ENCODE measurements around the gene RRP1.
"Not testable (repeated sequence)": the region's sequence is repeated elsewhere in the genome, so short reads cannot be mapped to it uniquely, and the experiment has no call there.

The RRP1 gene

DNA sequence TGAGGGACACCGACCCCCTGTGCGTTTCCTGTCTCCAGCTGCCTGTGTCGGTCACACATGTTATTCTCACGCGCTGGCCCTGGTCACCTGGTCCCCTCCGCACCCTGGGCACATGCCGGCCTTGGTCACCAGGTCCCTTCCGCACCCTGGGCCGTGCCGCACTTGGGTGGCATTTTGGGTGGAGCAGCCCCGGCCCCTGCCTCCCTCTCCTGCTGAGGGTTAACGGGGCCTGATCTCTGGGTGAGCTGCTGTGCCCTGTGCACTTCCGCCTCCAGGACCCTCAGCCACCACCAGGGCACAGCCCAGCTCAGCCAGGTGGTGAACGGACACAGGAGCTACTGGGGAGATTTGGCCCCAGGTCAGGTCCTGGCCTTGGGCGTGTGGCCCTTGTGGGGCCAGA is 26.6 kb downstream of the RRP1 start:
- no peak for DNase-seq (ENCODE audit: low read depth in 2 of 2)

DNA sequence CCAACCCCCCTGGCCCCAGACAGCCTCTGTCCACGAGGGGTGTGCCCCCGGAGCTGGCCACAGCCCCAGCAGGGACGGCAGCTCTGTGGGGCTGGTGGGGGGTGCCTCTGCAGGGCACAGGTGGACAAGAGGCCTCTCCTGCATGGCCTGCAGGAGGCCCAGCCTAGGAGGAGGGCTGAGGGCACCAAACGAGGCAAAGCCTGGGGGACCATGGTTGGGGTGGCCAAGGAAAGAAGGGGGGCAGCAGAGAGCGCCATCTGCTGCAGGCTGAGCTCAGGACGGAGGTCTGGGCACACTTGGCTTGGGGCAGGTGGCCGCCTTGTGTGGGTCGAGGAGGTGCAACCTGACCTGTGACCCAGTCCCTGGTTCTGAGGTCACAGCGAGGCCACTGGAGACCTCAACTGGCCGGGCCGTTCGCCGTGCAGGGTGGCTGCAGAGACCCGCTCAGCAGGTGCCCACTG is 27.3 kb downstream of the RRP1 start:
- no peak for DNase-seq (ENCODE audit: low read depth in 2 of 2)

DNA sequence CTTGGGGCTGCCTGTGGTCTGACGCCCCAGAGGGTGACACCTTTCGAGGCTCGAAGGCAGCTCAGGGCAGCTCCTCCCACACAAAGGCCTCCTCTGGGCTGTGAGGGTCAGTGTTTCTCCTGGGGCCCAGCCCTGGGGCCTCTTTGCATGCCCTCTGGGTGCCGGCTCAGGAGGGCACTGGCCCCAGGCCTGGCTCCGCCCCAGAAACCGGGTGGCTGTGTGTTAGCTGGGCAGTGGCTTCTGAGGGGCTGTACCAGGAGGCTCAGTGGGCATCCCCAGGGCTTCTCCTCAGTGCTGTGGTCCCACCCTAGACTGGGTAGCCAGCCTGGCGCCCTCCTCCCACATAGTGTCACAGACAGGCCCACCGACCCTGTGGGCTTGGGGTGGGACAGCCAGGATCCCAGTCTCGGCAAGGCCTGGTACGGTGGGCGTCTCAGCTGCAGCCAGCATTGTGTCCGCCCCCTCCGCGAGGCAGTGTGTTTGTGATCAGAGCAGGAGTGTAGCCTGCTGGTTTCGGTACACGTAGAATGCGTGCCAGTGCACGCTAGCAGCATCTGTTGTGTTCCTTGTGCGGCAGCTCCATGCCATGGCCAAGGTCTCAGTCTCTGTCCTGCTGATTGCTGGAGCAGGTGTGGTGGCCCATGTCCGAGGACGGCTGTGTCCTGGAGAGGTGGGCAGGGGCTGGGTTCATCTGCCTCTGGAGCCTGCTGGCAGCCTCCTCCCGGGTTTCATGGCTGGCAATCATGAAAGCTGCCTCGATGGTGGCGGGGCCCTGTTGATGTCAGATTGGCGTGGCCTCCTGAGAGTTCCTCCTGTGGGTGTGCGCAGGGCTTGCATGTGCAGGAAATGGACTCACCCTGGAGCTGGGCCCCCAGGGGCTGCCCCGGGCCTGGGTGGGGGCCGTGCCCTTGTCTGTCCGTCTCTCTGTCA is 28.0 kb downstream of the RRP1 start:
- no peak for DNase-seq (ENCODE audit: low read depth in 2 of 2)

DNA sequence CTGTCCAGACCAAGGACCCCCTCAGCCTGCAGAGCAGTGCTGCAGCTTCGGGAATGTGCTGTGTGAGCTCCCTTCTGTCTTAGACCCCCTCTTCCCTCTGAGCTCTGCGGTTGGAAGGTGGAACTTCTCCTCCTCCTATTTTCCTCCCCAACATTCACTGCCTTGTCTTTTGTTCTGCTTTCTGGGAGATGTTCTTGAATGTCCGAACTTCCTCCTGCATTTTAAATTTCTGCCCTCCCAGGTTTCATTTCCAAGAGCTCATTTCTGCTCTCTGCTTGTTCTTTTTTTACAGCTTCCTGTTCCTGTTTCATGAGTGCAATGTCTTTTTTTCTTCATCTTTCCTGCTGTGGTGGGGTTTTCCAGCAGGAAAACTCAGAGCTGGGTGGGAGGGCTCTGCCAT is 29.3 kb downstream of the RRP1 start:
- no peak for DNase-seq (ENCODE audit: low read depth in 2 of 2)

- no peak for DNase-seq (ENCODE audit: low read depth in 2 of 2)
Observed at GRCh38 chr21:43819511-43820405, 30.4 kb downstream of the RRP1 start.

DNA sequence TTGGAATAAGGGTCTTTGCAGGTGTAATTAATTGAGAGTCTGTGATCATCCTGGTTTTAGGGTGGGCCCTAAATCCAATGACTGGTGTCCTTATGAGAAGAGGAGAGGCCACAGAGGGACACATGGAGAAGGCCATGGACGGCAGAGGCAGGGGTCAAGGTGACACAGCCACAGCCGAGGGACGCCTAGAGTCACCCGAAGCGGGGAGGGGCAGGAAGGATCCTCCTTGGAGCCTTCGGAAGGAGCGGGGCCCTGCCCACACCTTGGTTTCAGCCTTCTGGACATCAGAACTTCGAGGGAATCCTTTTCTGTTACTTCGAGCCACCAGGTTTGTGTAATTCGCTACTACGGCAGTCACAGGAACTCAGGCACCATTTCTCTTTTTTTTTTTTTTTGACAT is 31.1 kb downstream of the RRP1 start:
- DNase-seq (ENCODE audit: low read depth in 2 of 2), result no peak

DNA sequence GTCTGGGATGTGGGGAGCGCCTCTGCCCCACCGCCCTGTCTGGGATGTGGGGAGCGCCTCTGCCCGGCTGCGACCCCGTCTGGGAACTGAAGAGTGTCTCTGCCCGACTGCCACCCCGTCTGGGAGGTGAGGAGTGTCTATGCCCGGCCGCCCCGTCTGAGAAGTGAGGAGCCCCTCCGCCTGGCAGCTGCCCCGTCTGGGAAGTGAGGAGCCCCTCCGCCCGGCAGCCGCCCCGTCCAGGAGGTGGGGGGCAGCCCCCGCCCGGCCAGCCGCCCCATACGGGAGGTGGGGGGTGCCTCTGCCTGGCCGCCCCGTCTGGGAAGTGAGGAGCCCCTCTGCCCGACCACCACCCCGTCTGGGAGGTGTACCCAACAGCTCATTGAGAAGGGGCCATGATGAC is 32.8 kb downstream of the RRP1 start:
- not testable (repeated sequence) for DNase-seq (ENCODE audit: low read depth in 2 of 2)

DNA sequence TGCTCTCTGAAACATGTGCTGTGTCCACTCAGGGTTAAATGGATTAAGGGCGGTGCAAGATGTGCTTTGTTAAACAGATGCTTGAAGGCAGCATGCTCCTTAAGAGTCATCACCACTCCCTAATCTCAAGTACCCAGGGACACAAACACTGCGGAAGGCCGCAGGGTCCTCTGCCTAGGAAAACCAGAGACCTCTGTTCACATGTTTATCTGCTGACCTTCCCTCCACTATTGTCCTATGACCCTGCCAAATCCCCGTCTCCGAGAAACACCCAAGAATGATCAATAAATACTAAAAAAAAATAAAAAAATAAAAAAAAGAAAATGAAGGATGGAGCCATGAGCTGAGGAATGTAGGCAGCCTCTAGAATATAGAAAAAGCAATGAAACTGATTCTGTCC is 33.4 kb downstream of the RRP1 start:
- DNase-seq (ENCODE audit: low read depth in 2 of 2), result not testable (repeated sequence)

DNA sequence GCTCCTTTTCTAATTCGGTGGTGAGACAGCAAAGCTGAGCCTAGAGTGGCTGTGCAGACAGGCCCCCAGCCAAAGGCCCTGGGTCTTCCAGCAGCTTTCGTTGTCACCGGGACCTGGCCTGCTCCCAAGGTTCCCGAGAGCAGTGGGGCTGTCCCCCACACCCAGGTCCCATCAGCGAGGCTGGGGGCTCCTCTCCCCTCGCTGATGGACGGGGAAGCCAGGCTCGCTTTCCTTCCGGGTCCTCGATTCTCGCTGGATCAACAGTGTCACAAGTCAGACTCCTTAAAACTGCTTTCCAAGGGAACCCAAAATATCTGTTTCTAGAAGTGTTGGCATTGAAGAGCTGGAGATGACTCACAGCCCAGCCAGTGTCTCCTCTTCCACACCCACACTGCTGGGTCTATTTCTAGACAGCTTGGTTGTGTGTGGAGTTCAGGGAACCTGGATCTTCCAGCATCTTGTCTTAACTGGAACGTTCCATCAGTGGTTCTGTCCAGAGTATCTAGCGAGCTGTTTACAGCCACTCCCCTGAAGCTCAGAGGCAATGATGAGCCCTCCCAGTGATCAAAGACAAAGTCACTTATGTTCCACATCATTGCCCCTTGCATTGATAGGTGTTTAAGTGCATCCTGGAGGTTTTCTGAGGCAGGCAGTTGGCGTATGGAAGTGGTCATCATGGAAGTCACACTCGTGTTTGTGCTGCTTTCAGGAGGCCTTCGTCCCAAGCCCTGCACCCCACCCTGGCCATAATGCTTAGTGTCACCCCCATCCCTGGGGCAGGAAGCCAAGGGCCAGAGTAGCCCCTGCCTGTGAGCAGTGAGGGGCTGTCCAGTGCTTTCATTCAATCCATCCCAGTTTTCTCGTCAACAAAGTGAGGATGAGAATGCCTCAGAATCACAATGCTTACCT is 35.2 kb downstream of the RRP1 start:
- no peak for DNase-seq (ENCODE audit: low read depth in 2 of 2)

DNA sequence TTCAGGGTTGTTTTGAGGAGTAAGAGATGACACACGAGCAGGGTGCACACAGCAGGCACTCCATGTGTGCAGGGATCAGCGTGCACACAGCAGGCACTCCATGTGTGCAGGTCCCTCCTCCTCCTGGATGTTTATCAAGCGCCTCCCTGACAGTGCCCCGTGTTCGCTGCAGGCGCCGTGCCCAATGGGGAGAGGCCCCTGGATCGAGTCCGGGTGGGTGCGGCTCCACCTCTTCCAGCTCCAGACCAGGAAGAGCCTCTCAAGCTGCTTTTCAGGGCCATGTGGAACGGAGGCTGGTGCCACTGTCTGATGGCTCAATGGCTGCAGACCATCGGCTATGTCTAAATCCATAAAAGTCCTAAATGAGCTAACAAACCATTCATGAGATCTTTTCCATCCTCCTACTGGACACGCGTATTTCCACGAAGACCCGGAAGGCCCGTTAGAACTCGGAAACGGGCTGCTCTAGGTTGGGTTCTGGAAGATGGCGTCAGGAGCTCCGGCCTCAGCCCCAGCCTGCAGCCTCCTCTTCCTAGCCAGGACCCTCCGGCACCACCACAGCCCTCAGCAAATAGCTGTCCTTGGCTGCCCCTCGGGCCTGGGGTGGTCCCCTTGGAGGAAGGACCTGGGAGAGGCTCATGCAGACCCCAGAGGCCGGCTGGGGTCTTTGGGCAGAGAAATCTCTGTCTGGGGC is 36.0 kb downstream of the RRP1 start:
- no peak for DNase-seq (ENCODE audit: low read depth in 2 of 2)

GRCh38 chr21:43825936-43826622 is 36.7 kb downstream of the RRP1 start:
- DNase-seq (ENCODE audit: low read depth in 2 of 2), result no peak

DNA sequence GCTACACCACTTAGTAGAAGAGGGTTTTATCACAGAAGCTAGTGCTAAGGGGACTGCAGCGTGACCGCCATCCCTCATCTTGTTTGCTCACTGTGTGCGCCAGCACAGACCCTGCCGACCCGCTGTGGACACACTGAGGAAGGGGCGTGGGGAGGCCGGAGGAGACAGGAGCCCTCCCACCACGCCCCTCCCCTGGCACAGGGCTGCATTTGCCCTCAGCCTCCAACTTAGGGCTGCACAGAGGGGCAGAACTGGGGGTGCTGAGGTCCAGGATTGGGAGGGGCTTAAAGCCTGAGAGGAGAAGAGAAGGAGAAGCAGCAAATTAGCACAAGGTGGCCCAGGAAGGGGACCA is 37.2 kb downstream of the RRP1 start:
- no peak for DNase-seq (ENCODE audit: low read depth in 2 of 2)

DNA sequence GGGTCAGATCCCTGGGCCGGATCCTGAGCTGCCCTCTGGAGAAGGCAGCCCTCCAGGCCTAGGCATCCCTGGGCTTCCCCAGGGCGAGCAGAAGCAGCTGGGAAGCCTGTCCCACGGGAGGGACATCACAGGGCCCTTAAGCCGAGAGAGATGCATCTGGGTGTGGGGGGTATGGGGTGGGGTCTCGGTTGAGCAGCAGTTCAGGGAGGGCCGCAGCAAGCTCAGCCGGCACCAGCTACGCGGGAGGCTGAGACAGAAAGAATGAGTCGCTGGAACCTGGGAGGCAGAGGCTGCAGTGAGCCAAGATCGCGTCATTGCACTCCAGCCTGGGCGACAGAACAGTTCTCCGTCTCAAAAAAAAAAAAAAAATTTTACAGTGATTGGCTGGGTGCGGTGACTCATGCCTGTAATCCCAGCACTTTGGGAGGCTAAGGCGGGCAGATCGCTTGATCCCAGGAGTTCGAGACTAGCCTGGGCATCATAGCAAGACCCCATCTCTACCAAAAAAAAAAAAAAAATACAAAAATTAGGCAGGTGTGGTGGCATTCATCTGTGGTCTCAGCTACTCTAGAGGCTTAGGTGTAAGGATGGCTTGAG is 37.7 kb downstream of the RRP1 start:
- no peak for DNase-seq (ENCODE audit: low read depth in 2 of 2)

GRCh38 chr21:43829161-43829560 is 39.8 kb downstream of the RRP1 start:
- no peak for DNase-seq (ENCODE audit: low read depth in 2 of 2)

- DNase-seq (ENCODE audit: low read depth in 2 of 2), result no peak
Observed at GRCh38 chr21:43829575-43830119, 40.3 kb downstream of the RRP1 start.

GRCh38 chr21:43832158-43832550 is 42.8 kb downstream of the RRP1 start:
- DNase-seq (ENCODE audit: low read depth in 2 of 2), result no peak

DNA sequence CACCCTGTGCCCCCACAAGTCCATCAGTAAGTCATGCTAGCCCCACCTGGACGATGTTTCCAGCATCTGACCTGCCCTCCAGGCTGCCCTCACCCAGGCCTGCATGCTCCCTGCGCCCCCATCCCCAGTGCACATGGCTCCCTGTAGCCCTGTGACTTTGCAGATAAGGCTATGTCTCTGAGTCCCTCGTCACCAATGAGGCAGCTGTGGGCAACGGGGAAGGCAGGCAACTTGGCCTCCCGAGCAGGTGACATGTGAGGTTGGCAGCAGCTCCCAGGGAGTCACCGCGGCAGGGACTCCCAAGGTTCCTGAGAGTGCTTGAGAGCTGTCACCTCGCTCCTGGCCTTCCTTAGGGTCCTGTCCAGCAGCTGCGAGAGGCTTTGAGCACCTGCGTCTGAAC is 43.3 kb downstream of the RRP1 start:
- no peak for DNase-seq (ENCODE audit: low read depth in 2 of 2)

GRCh38 chr21:43834146-43834905 is 44.9 kb downstream of the RRP1 start:
- DNase-seq (ENCODE audit: low read depth in 2 of 2), result no peak

DNA sequence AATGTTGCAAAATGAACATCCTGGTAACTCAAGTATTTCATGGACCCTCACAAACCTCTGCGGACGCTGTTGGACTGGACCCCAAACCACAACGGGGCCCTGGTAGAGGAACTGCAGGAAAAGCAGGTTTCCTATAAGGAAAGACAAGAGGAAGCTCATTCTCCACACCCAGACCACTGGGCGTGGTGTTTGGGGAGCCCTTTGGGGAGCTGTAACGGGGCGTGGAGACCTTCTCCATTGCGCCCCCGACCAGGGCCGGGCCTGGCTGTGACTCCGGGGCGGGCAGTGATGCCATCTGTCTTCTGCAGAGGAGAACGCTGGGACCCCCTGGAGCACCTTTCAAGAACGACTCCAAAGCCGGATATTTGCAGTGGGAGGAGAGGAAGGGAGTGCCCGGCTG is 45.7 kb downstream of the RRP1 start:
- DNase-seq (ENCODE audit: low read depth in 2 of 2), result no peak
